ENCODE results near the gene IRAK4.

GRCh38 chr12:43730283-43730682 is 28.5 kb upstream of the IRAK4 start:
- TF ChIP-seq, protein P1, sequence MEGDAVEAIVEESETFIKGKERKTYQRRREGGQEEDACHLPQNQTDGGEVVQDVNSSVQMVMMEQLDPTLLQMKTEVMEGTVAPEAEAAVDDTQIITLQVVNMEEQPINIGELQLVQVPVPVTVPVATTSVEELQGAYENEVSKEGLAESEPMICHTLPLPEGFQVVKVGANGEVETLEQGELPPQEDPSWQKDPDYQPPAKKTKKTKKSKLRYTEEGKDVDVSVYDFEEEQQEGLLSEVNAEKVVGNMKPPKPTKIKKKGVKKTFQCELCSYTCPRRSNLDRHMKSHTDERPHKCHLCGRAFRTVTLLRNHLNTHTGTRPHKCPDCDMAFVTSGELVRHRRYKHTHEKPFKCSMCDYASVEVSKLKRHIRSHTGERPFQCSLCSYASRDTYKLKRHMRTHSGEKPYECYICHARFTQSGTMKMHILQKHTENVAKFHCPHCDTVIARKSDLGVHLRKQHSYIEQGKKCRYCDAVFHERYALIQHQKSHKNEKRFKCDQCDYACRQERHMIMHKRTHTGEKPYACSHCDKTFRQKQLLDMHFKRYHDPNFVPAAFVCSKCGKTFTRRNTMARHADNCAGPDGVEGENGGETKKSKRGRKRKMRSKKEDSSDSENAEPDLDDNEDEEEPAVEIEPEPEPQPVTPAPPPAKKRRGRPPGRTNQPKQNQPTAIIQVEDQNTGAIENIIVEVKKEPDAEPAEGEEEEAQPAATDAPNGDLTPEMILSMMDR (IDR thresholded peaks at IDR 0.05 in 4 of 5, conservative IDR thresholded peaks at IDR 0.05 in 1 of 5), result no peak
- TF ChIP-seq POLR2A (IDR thresholded peaks at IDR 0.05), result no peak
